Endothelial cell of umbilical vein (primary cell): ENCODE data around the gene RIC8B. TPM values are rescaled to one million over a fixed set of nuclear protein-coding genes. Genes with fewer than 3 reads are reported as not detected.

Experiments
- BruUV-seq: library from RNA; stranded (reverse); fragments of 400-500 nt; replicated peaks from 2 replicates; lab custom pipeline; 2021; lab: Mats Ljungman, UMichigan
- CTCF ChIA-PET: fragments of 300-600, 350-600 bp; sonication (Branson Sonifier 250); formaldehyde crosslinking; loops from one replicate; lab custom pipeline; 2021; ENCODE audit warnings: antibody characterized with exemption, inconsistent platforms; lab: Charles Lee
- POLR2A ChIA-PET: fragments of 300-600, 350-600 bp; sonication (Branson Sonifier 250); formaldehyde crosslinking; loops from one replicate; lab custom pipeline; 2021; ENCODE audit warnings: antibody characterized with exemption, inconsistent platforms; lab: Charles Lee
- DNase-seq: peaks from one replicate; pipeline ENCODE4 v3.0.0-alpha.2; 2011; ENCODE audit warnings: low read depth, low spot score
- FAIRE-seq: peaks from 2 replicates; lab custom pipeline; 2011; peaks lifted over from hg19 to GRCh38; lab: Jason Lieb, UNC
- H2AFZ ChIP-seq: 2 replicates; pipeline ENCODE4 v1.6.0; 2012; ENCODE audit warnings: low read depth, low read length, control low read depth, inconsistent platforms
- H3K27ac ChIP-seq: 2 replicates; pipeline ENCODE4 v1.5.1; 2011; ENCODE audit warnings: low read depth, mild to moderate bottlenecking, control low read depth, low read length, moderate library complexity; ENCODE audit not compliant: insufficient read depth
- H3K27me3 ChIP-seq, 2 experiments: 2 replicates each; pipeline versions ENCODE4 v1.6.0 to v1.6.1; 2011; ENCODE audit warnings: low read length in 2 of 2, mixed read lengths in 1 of 2; ENCODE audit not compliant: control insufficient read depth in 2 of 2, insufficient read depth in 2 of 2
- H3K36me3 ChIP-seq, 2 experiments: 2 replicates in 1 of 2; 3 replicates in 1 of 2; pipeline ENCODE4 v1.5.1; 2011; ENCODE audit warnings: low read length in 2 of 2, mild to moderate bottlenecking in 1 of 2, moderate library complexity in 1 of 2; ENCODE audit not compliant: control insufficient read depth in 2 of 2, insufficient read depth in 2 of 2; ENCODE audit errors: extremely low read depth in 1 of 2
- H3K4me1 ChIP-seq: 3 replicates; pipeline ENCODE4 v1.5.1; 2011; ENCODE audit warnings: mild to moderate bottlenecking, low read length; ENCODE audit not compliant: control insufficient read depth, insufficient read depth; ENCODE audit errors: extremely low read depth
- H3K4me2 ChIP-seq: 2 replicates; pipeline ENCODE4 v1.6.1; 2011; ENCODE audit warnings: low read length, control low read depth, mixed read lengths; ENCODE audit not compliant: insufficient read depth
- H3K4me3 ChIP-seq, 3 experiments: fragments of 200-600 bp in 1 of 3; sonication (generic), shearing (Covaris generic) in 1 of 3; replicated peaks in 1 of 3; 2 replicates each; pipeline ENCODE4 v1.5.1; 2011 to 2016; ENCODE audit warnings: control low read depth in 3 of 3, low read length in 3 of 3, mild to moderate bottlenecking in 2 of 3, inconsistent platforms in 1 of 3, low read depth in 1 of 3, moderate library complexity in 1 of 3; ENCODE audit not compliant: insufficient read depth in 1 of 3
- H3K79me2 ChIP-seq: 2 replicates; pipeline ENCODE4 v1.6.0; 2012; ENCODE audit warnings: low read length, inconsistent platforms; ENCODE audit not compliant: control insufficient read depth, insufficient read depth
- H3K9ac ChIP-seq: replicated peaks from 2 replicates; pipeline ENCODE3; 2011; ENCODE audit warnings: low read length, control low read depth; ENCODE audit not compliant: insufficient read depth; ENCODE audit errors: extremely low read depth
- H3K9me1 ChIP-seq: replicated peaks from 3 replicates; pipeline ENCODE4 v1.6.0; 2011; ENCODE audit warnings: mild to moderate bottlenecking, low read length; ENCODE audit not compliant: control insufficient read depth, insufficient read depth; ENCODE audit errors: extremely low read depth
- H3K9me3 ChIP-seq: replicated peaks from 2 replicates; pipeline ENCODE4 v1.5.1; 2012; ENCODE audit warnings: low read length, inconsistent platforms; ENCODE audit not compliant: control insufficient read depth, insufficient read depth
- H4K20me1 ChIP-seq: replicated peaks from 2 replicates; pipeline ENCODE3; 2011; ENCODE audit warnings: mild to moderate bottlenecking, low read length; ENCODE audit not compliant: control insufficient read depth, insufficient read depth; ENCODE audit errors: extremely low read depth
- CTCF ChIP-seq, 2 donors: IDR thresholded peaks; 1 replicate in 1 of 2; 2 replicates in 1 of 2; pipeline ENCODE4 v1.5.1; 2011; ENCODE audit warnings: low read length in 2 of 2, mild to moderate bottlenecking in 2 of 2, moderate library complexity in 2 of 2, control low read depth in 1 of 2, inconsistent platforms in 1 of 2, low read depth in 1 of 2; ENCODE audit not compliant: insufficient read depth in 1 of 2; ENCODE audit errors: extremely low read depth in 1 of 2
- EZH2 ChIP-seq: IDR thresholded peaks from 2 replicates; pipeline ENCODE4 v1.6.1; 2012; ENCODE audit warnings: borderline replicate concordance, low read depth, mild to moderate bottlenecking, moderate library complexity, low read length, inconsistent platforms; ENCODE audit not compliant: severe bottlenecking
- FOS ChIP-seq: IDR thresholded peaks from 2 replicates; pipeline ENCODE4 v1.6.1; 2011; ENCODE audit warnings: mild to moderate bottlenecking, low read length, moderate library complexity, borderline replicate concordance; ENCODE audit not compliant: insufficient read depth
- GATA2 ChIP-seq: IDR thresholded peaks from 2 replicates; pipeline ENCODE4 v1.7.0; 2011; ENCODE audit warnings: low read depth, mild to moderate bottlenecking, moderate library complexity, mixed read lengths, low read length; ENCODE audit not compliant: insufficient read length, insufficient read depth
- JUN ChIP-seq: IDR thresholded peaks from 2 replicates; pipeline ENCODE4 v1.6.1; 2011; ENCODE audit warnings: borderline replicate concordance, low read depth; ENCODE audit not compliant: insufficient read length, insufficient read depth
- MAX ChIP-seq: IDR thresholded peaks from 2 replicates; pipeline ENCODE4 v1.6.1; 2011; ENCODE audit not compliant: insufficient read depth, insufficient read length
- MYC ChIP-seq: IDR thresholded peaks from one replicate; pipeline ENCODE4 v1.6.1; 2011; ENCODE audit warnings: mild to moderate bottlenecking, low read depth, low read length
- POLR2A ChIP-seq: IDR thresholded peaks from 2 replicates; pipeline ENCODE4 v1.6.1; 2012; ENCODE audit warnings: low read depth, mild to moderate bottlenecking, control low read depth, low read length
- POLR2AphosphoS5 ChIP-seq: IDR thresholded peaks from 2 replicates; pipeline ENCODE4 v1.6.1; 2012; ENCODE audit warnings: low read depth, mild to moderate bottlenecking, control low read depth, low read length, moderate library complexity; ENCODE audit not compliant: insufficient read depth
- dilution Hi-C: fragments of 300-500 bp; cut with MboI; formaldehyde crosslinking; loops from one replicate; pipeline ENCODE4 v1.15.0; 2019; ENCODE audit warnings: low sequenced_read_pairs; ENCODE audit not compliant: extremely low pct_ligation_motif_present
- intact Hi-C: fragments of 100-400 bp; cut with micrococcal nuclease; formaldehyde crosslinking; loops from one replicate; pipeline ENCODE4 v1.10.0; 2022
- polyA plus RNA-seq, 4 experiments: library from polyadenylated mRNA; depleted of rRNA in 3 of 4; stranded (reverse) in 3 of 4; unstranded in 1 of 4; fragments of >200 nt; gene quantifications; 2 replicates each; pipeline versions ENCODE4 v1.2.1 to v1.2.3, GENCODE V29; 2011 to 2012; ENCODE audit warnings: missing spikeins in 1 of 4
- total RNA-seq: library from RNA; stranded (reverse); gene quantifications from 2 replicates; pipeline ENCODE4 v1.2.3, GENCODE V29; 2021

The RIC8B gene
- total and polyA plus RNA-seq, 2 donors (not counting 3 experiments of a cell fraction or from before 2014, with no cell fraction given), result 4.1 to 13.7 TPM

GRCh38 chr12:106934277-106934676, 159.8 kb downstream of the RIC8B start:
- Histone ChIP-seq H4K20me1 (no peaks in the 10 kb centered on the region), H3K36me3 (no peaks in the 10 kb centered on the region), H3K9ac (no peak overlapping the region), H3K27me3 (peaks cover under 1 to 2% of the 10 kb centered on the region in 2 experiments), H3K4me1 (no peaks in the 10 kb centered on the region), H3K4me2 (no peak overlapping the region), H3K4me3 (no peak overlapping the region), H3K79me2 (no peaks in the 10 kb centered on the region), H3K9me1 (no peaks in the 10 kb centered on the region), H2AFZ (no peak overlapping the region), H3K9me3 (no peaks in the 10 kb centered on the region), H3K27ac (no peak overlapping the region)
- dilution Hi-C loops, result no loop called here
- FAIRE-seq (no peak), DNase-seq (no peak)
- TF ChIP-seq MAX, result no peak
- TF ChIP-seq EZH2, result no peak
- TF ChIP-seq FOS, result no peak
- no peak for TF ChIP-seq JUN
- TF ChIP-seq CTCF (IDR thresholded peaks at IDR 0.05; ENCODE audit: extremely low read depth in 1 of 2, insufficient read depth in 1 of 2, low read depth in 1 of 2, low read length in 2 of 2), result no peak
- TF ChIP-seq POLR2AphosphoS5, result no peak
- no peak for TF ChIP-seq GATA2
- TF ChIP-seq POLR2A, result no peak
- TF ChIP-seq MYC, result no peak
- CTCF ChIA-PET, result no interaction called here
- no TSS peak for BruUV-seq
- POLR2A ChIA-PET, result no interaction called here
- intact Hi-C loops, result no loop called here

Other genes starting within 250 kb of the RIC8B start
- not detected in 2 replicates for gene RFX4, start 191.7 kb upstream of the RIC8B start, total RNA-seq
- not detected in 2 replicates for gene RFX4, start 191.7 kb upstream of the RIC8B start, polyA plus RNA-seq
- 68.8 and 72.5 TPM in 2 replicates for gene TMEM263, start 181.2 kb downstream of the RIC8B start, total RNA-seq
- gene TMEM263, start 181.2 kb downstream of the RIC8B start, polyA plus RNA-seq, result 15.7 and 22.5 TPM in 2 replicates
- 6.7 and 9.6 TPM in 2 replicates for gene MTERF2, start 212.5 kb downstream of the RIC8B start, total RNA-seq
- gene MTERF2, start 212.5 kb downstream of the RIC8B start, polyA plus RNA-seq, result 2.2 and 3.4 TPM in 2 replicates